Measurements from ENCODE around the gene SPOCD1.

The SPOCD1 gene

DNA sequence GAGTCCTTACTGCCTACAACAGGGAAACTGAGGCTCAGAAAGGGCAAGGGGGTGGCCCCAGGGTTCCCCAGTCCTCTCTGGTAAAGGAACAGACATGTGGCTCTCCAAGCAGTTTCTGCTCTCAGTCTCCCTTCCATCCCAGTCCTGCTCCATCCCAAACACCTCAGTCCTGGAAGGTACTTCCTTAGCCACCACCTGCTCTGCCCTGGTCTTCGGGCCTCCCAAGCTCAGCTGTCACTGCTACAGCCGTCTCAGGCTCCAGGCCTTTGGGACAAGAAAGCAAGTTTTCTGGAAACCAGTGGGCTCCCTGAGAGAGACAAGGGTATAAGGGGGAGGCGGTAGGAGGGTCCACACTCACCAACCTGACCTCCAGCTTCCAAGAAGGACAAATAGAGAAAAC is 28.6 kb downstream of the SPOCD1 start:
- no peak for DNase-seq

DNA sequence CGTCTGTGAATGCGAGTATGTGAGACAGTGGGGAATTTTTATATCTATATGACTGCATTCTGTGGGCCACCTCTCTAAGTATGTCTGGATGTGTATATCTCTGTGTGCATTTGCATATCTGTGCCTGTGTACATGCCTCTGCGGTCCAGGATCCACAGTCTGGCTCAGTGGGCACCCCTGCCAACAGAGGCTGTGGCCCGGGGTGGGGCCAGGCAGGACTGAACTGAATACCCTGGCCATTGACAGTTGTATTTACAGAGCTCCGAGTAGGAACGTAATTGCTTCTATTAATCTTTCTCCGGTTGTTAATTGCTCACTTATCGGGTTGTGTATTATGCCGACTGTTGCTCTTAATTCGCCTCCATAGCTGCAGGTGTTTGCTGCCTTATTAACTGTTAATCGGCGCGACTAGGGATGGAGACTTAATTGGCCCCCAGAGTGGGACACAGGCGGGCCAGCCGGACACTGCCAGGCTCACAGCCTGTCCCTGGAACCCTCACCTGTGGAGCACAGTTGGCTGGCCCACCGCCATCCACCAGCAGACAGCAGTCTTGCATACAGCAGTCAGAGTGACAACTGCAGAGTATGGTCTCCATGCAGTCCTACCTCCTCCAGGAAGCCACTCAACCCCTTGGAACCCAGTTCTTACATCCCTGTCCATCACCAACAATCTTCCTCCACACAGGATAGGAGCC is 29.3 kb downstream of the SPOCD1 start:
- DNase-seq = no peak

DNA sequence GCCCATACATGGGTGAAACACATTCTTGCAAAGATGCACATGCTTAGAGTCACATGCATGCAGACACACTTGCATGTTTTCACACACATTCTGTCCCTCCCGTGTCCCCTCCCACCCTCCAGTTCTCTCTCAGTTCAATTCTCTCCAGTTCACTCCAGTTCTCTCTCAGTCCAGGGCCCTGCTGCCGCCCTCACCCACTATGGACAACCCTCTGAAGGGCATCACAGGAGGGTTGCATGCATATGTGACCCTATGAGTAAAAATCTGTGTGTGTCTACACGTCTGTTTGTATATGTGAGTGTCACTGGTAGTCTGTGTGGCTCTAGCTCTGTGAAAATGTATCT is 29.9 kb downstream of the SPOCD1 start:
- DNase-seq = no peak

DNA sequence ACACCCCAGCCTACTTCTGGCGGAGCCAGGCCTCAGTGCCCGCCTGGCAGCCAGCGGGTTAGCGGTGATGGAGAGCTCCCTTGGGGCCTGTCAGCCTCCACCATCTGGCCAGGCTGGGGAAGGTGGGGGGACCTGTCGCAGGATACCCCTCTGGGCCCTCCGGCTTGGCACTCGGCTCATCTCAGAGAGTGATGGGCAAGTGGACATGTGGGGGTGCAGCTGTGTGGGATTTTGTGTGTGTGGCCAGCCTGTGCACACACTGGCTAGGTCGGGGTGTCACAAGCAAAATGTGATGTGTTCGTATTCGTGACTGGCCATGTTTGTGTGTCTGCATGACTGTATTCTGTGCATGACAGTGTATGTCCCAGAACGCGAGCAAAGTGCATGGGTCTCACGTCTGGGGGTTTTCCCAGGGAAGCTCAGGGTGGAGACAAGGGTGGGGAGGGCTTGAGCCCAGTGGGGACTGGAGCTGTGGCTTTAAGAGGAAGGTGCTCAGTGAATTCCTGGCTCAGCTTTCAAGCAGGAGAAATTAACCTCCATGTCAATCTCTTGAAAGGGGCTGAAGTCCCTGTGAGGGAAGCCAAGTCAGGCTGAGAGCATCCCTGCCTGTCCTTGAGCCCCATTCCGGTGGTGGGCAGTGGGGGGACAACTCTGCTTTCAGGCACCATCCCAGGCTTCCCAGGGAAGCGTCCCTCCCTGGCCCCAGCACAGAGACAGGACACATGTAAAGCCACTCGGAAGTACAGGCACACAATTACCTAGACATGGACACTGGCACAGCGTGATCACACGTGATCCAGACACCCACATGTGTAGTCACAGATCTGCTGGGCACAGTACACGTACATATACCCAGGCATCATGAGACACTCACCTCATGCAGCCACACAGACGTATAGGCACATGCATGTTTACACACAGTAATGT is 30.5 kb downstream of the SPOCD1 start:
- DNase-seq = no peak

DNA sequence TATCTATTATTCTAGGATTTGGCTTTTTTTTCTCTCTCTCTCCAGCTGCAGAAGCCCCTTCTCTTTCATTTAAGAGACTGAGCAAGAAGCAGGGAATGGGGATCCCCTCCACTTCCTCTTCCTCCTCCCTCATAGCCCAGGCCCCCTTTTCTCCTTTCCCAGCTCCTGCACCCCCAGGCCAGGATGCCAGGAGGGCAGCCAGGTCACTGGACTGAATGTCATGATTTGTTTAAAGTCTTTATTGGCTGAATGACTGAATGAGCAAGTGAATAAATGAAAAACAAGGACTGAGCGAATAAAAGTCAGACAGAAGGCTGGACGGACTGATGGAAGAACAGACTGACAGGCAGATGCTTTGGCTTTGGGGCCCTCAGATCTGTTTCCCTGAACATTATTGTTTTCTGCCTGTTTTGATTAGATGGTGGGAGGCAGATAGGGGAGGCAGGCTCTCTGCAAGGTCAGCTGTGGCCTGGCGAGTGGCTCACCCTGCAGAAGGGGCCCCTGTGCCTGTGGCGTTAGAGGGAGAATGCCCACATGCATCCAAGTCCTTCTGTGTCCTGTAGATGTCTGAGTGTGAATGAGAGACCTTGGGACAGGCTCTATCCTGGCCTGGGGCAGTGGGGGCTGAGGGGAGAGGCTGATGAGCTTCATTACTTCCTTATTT is 31.3 kb downstream of the SPOCD1 start:
- no peak for DNase-seq

DNA sequence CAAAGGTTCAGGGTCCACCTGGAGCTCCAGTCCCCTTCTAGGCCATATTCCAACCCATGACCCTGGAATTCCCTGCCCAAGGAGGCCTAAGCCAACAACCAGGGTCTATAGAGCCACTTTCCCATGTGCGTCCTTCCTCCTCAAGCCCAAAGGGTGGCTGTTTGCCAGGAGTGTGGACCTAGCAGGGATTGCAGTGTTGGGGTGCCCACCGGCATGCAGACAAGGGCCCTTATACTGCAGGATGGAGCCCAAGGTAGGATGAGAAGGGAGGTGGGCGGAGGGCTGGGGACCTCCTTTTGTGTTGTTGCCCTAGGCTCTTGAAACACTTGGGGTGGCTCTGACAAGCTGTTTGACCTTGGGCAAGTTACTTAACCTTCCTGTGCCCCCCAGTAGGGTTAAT is 32.0 kb downstream of the SPOCD1 start:
- no peak for DNase-seq

DNA sequence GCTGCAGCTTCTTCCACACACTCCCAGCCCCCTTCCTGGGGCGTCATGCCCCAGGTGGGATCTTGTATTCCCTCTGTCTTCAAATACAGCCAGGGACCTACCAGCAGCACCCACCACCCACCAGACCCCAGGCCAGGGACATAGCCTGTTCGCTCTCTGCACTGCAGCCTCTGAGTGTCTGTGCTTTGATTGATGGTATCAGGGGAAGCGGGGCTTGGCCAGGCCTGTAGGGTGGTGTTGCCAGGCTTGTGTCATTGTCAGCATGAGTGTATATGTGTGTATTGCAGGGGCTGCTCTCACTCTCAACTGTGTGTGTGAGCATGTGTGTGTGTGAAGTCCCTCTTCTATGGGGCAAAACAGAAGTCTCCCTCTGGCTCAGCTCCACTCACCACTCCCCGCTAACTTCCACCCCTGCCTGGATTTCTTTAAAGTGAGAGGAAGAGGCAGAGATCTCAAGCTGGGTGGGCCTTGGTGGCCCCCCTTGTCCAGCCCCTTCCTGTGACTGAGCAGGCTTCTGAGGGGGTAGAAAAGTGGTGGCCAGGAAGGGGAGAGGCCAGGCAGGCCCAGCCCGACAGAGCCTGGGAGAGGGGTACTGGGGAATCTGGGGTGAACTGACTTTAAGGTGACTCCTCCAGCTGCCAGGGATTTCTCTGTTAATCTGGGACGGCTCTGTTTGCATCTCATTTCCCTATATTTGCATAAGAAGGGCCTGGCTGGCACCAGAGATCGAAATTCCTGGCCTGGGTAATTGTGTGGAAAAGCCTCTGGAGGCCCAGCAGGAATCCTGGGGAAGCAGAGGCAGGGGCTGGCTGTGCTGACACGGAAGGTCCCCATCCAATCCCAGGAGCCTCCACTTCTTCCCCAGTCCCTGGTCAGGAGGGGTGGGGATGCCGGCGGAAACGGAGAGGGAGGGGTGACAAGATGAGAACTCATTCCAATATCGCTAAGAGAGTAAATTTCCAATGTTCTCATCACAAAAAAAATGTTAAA is 33.1 kb downstream of the SPOCD1 start:
- no peak for DNase-seq

DNA sequence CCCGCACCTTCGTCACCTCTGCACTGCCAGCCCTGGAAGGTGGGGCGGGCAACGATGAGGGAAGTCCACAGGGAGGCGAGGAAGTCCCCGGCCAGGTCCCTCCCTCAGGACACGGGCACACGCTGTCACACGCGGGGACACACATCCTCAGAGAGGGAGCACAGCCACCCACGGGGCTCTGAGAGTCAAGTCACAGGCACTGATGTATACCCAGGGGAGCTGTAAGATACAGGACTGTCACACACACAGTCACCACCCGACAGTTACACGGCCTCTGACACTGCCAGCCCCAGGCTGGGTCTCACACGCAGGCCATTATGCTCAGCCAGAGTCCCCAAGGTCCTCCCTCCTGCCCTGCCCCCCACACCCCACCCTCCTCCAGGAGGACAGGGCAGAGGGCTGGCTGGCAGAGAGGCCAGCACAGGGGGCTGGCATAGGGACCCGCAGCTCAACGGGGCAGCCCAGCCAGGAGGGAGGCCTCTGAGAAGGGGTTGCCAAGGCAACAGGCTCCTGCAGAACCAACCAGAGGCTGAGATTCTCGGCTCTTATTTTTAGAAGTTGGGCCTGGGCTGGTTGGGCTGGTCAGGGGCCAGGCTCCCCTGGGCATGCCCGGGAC is 34.0 kb downstream of the SPOCD1 start:
- DNase-seq = no peak

DNA sequence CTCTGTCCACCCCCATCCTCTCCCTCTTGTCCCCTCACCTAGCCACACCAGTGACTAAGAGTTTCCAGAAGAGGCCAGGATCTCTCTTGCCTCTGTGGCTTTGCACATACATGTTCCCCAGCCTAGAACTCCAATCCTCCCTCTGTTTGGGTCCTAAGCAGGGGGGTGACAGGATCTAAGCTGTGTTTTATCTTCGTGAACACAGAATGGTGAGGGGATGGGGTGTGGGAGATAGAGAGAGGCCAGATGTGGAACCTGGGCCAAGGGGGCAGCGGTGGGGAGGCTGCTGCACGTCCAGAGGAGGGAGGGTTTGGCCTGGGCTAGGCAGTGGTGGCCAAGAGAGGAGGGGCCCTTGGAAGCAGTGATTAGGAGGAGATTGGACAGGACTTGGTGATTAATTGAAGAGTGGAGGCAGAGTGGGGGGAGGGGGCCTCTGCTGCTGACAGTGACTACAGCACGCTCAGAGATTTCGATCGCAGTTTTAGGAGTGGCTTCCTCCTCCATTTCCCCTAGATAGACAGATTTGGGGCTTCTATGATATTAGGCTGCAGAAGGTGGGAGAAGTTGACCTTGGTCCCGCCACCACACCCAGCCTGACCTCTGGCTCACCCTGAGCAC is 34.6 kb downstream of the SPOCD1 start:
- no peak for DNase-seq

DNA sequence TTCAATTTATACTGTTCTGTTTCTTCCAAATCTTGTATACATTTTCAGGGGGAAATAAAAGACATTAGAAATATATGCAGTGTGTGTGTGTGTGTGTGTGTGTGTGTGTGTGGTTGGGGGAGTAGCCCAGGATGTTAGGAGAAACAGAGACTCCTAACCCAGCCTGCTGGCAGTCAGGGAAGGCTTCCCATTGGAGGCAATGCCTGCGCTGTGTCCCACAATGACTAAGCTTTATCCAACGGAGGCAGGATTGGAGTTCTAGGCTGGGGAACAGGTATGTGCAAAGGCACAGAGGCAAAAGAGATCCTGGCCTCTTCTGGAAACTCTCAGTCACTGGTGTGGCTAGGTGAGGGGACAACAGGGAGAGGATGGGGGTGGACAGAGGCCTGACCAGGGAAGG is 35.2 kb downstream of the SPOCD1 start:
- no peak for DNase-seq

DNA sequence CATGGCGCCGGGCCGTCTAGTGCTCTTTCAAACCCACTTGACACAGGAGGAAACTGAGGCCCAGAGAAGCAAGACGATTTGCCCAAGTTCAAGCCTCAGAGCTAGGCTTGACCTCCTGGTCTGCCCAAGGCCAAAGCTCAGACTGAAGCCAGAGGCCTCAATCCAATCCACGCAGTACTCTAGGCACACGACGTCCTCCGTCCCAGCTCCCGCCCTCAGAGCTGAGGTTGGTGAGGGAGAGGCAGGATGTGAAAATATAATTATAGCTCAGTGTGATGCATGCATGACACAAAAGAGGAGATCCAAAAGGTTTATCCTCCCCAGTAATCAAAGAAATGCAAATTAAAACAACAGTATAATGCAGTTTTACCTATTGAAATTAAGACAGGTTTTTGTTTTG is 36.1 kb downstream of the SPOCD1 start:
- DNase-seq = no peak

DNA sequence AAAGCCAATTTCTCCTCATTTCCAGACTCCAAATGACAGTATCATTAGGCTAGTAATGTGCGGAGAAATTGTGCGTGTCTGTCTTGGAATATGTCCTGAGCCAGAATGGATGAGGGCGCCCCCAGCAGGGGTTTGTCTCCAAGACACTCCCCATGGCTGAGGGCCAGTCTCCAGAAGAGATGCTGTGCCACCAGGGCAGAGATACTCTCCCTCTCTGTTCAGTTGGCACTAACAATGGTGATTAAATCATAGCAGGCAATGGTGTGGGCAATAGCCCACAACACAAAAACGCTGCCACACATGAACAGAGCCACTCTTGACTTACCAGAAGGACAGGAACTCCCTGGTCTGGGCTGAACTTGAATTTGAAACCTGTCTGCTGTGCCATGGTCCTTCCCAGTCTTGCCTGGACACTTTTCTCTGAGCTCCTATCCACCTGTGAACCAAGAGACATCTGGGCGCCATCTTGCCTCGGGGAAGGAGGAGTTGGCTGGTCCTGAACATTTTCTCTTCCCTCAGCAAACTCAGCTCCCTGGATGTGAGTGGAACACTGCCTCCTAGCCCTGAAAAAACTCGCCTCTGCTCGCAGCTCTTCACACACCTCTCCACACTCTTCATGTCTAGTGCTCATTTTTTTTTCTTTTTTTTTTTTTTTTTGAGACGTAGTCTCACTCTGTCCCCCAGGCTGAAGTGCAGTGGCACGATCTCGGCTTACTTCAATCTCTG is 36.9 kb downstream of the SPOCD1 start:
- no peak for DNase-seq

DNA sequence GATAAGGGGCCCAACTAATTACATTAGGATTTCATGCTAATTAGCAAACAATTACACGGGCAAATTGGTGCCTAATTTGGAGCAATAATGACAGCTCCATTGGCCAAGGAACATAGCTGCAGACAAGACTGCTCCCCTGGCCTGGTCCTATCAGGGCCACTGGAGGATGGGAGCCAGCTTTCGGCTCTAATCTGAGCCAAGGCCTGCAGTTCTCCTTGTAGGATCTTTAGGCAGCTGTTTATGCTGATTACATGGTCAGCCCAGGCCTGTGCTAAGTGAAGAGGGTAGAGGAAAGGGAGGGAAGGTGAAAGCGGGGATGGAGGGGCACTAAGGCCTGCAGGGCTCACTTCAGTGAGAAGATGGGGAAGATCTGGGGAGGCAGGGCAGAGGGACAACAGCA is 39.3 kb downstream of the SPOCD1 start:
- no peak for DNase-seq

DNA sequence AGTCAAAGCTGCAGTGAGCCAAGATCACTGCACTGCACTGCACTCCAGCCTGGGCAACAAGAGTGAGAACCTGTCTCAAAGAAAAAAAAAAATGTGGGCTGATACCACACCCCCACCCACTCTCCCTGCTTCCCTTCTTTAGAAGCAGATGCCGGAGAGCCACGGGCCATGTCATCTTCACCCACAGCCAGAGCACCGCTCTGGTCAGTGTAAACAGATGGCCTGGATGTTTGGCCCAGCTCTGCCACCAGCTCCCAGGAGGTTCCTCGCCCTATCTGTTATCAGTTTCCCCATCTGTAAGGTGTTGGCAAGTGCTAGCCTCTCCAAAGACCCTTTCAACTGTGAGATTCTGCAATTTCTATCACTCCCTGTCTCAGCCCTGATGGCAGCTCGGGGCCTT is 39.8 kb downstream of the SPOCD1 start:
- no peak for DNase-seq

DNA sequence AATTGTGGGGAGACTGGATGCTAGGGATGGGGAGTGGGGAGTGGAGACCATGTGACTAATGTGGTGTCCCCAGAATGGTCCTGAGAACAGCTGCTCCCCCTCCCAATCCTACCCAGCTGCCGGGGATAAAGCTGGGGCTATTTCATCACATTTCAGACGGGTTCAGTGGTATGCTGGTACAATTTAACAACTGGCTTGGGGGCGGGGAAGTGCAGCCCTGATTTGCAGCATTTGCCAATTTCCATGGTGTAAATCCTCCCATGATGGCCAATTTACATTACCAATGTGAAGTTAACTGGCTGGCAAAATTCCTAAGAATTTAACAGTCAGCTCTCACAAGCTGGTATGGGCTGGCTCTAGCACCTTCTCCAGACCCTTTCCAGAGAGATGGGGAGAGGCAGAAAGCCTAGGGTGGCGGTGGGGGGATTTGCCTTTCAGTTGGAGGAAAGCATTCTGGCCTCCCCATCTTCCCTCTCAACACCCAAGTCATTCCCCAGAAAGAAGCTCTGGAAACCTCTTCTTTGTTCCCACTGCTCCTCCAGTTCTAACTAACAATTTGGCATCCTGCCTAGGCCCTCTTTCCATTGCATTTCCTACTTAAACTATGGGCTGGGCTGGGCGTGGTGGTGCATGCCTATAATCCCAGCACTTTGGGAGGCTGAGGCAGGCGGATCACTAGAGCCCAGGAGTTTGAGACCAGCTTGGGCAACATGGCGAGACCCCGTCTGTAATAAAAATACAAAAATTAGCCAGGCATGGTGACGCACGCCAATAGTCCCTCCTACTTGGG is 40.4 kb downstream of the SPOCD1 start:
- DNase-seq = no peak

DNA sequence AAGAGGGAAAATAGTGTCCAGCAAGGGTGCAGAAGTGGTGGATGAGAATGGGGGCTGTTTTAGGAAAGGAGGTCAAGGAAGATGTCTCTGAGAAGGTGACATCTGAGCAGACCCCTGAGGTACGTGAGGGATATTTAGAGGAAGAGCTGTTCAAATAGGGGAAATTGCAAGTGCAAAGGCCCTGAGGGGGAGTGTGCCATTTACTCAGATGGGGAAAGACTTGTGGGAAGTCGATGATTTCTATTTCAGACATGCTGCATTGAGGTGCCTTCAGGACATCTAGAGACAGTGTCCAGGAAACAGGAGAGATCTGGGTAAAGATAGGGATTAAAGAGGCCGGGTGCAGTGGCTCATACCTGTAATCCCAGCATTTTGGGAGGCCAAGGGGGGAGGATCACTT is 41.3 kb downstream of the SPOCD1 start:
- no peak for DNase-seq

DNA sequence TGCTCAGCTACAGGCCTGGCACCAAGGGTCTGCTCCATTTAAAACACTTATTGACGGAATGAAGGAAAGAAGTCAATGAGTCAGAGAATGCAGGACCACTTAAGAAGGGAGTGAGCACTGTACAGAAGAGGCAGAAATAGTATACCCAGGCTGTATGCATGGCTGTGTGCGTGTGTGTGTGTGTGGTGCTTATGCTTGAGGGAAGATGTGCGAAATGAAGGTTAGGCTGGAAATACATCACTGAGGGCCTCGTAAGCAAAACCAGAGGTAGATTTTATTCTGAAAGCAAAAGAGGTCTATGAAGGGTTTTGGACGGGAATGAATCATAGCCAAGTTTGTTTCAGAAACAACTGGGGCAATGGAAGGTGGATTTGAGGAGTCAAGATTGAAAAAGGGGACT is 42.0 kb downstream of the SPOCD1 start:
- no peak for DNase-seq

DNA sequence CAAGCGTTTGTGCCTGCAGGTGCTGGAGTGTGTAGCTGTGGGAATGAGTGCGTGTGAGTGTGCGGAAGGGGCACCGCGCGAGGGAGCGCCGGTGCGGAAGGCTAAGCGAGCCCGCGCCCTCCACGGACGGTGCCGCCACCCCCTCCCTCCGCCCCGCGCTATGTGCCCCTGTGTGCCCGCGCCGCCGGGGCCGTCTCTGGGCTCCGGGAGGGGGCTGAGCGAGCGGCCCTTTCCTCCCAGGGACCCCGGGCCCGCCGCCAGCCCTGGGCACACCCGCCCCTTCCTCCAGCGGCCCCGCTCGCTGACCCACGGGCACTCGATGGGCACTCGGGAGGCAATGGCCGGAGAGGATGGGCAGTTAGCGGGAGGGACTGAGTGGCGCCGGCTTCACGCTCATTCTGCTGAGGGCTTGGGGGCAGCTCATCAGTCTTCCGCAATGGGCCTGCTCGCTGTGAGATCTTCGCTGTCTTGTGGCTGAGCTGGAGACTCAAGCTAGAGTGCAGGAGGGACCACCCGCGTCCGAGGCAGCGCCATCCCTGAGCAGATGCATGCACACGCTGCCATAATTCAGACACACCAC is 43.1 kb downstream of the SPOCD1 start:
- DNase-seq = no peak

DNA sequence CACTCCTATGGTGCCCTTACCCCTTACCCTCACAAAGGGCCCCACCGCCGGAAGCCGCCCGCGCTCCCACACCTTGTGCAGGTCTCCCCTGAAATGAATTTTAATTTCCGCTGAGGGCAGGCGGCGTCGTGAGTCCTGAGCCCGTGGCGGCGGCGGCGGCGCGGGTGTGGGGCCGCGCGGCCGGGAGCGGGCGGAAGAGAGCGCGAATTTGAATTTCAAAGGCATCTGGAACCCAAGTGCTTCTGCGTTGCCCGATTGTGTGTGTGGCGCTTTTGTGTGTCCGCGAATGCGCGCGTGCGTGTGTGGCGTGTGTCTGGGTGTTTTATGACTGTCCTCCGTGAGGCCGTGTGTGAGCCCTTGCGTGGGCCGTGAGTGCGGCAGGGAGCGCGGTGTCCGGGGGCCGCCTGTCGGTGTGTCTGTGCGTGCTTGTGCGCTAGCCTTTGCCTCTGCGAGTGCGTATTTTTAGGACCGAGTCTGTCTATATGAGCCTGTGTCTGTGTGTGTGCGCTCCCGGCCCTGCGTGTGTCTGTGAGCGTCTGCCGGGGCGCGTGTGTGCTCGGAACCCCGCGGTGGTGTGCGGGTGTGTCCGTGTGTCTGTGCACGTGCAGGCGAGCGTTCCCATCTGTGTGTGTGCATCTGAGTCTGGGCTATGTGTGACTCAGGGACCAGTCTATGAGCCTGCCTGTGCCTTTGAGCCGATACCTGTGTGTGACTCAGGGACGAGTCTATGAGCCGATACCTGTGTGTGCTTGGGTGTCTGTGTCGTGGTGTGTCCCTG is 43.7 kb downstream of the SPOCD1 start:
- peak; percentile 69 to 72 for DNase-seq

Data from activated T-cell treated with anti-CD3 and anti-CD28 coated beads, Interleukin-2, amount 50 U/mL, for 48 hours (primary cell).